SK-N-SH treated with all-trans-retinoic acid at 6 μM for 48 hours (cell line): ENCODE measurements around the gene TESMIN.

Source experiments
- ATAC-seq: fragments of 200-7000 bp; cut with Tn5 transposase; 3 replicates; pipeline ENCODE4 v1.9.1; 2020; ENCODE audit warnings: mild to moderate bottlenecking, moderate library complexity
- ARNTL ChIP-seq: fragments of 450-650 bp; formaldehyde crosslinking; IDR thresholded peaks from 2 replicates; pipeline ENCODE4 v1.5.0; 2020; ENCODE audit warnings: low read depth, mild to moderate bottlenecking, moderate library complexity, borderline replicate concordance
- BACH2 ChIP-seq: fragments of 250-450 bp; sonication (Bioruptor Pico); IDR thresholded peaks from 2 replicates; pipeline ENCODE4 v1.9.0; 2021; ENCODE audit warnings: mild to moderate bottlenecking, borderline replicate concordance
- GLIS3 ChIP-seq: fragments of 250-450 bp; sonication (Bioruptor Pico); IDR thresholded peaks from 2 replicates; pipeline ENCODE4 v1.5.0; 2020; ENCODE audit warnings: mild to moderate bottlenecking, moderate library complexity
- ISL1 ChIP-seq: fragments of 250-450 bp; sonication (Bioruptor Pico); IDR thresholded peaks from 2 replicates; pipeline ENCODE4 v2.1.2; 2022; ENCODE audit warnings: mild to moderate bottlenecking, moderate library complexity
- OSR1 ChIP-seq: fragments of 250-450 bp; sonication (Bioruptor Pico); IDR thresholded peaks from 2 replicates; pipeline ENCODE4 v1.8.0; 2022; ENCODE audit warnings: moderate library complexity, mild to moderate bottlenecking, inconsistent platforms
- PPARA ChIP-seq: fragments of 250-450 bp; sonication (Bioruptor Pico); IDR thresholded peaks from 2 replicates; pipeline ENCODE4 v1.5.0; 2020; ENCODE audit warnings: mild to moderate bottlenecking, borderline replicate concordance
- RARB ChIP-seq: fragments of 250-450 bp; sonication (Bioruptor Pico); IDR thresholded peaks from 2 replicates; pipeline ENCODE4 v1.8.0; 2021; ENCODE audit warnings: mild to moderate bottlenecking, moderate library complexity
- TOX ChIP-seq: fragments of 250-450 bp; sonication (Bioruptor Pico); IDR thresholded peaks from 2 replicates; pipeline ENCODE4 v1.8.0; 2021; ENCODE audit warnings: mild to moderate bottlenecking, moderate library complexity, borderline replicate concordance
- ZC3H10 ChIP-seq: fragments of 250-450 bp; sonication (Bioruptor Pico); IDR thresholded peaks from 2 replicates; pipeline ENCODE4 v1.5.1; 2021; ENCODE audit warnings: mild to moderate bottlenecking, moderate library complexity
- ZFP3 ChIP-seq: fragments of 250-450 bp; sonication (Bioruptor Pico); IDR thresholded peaks from 2 replicates; pipeline ENCODE4 v1.5.0; 2020; ENCODE audit warnings: mild to moderate bottlenecking, moderate library complexity
- ZFP30 ChIP-seq: fragments of 450-650 bp; formaldehyde crosslinking; IDR thresholded peaks from 2 replicates; pipeline ENCODE4 v1.5.0; 2022; ENCODE audit warnings: mild to moderate bottlenecking, moderate library complexity
- ZNF565 ChIP-seq: fragments of 450-650 bp; formaldehyde crosslinking; conservative IDR thresholded peaks from 2 replicates; pipeline ENCODE4 v1.5.0; 2020; ENCODE audit warnings: low read depth, mild to moderate bottlenecking, moderate library complexity
- ZNF70 ChIP-seq: fragments of 450-650 bp; formaldehyde crosslinking; IDR thresholded peaks from 2 replicates; pipeline ENCODE4 v1.5.0; 2020; ENCODE audit warnings: mild to moderate bottlenecking, moderate library complexity
- ZNF8 ChIP-seq: fragments of 450-650 bp; formaldehyde crosslinking; IDR thresholded peaks from 2 replicates; pipeline ENCODE4 v1.5.0; 2020; ENCODE audit warnings: mild to moderate bottlenecking, moderate library complexity
- TF ChIP-seq, protein P1 (sequence below): fragments of 250-450 bp; sonication (Bioruptor Pico); IDR thresholded peaks from 2 replicates; pipeline ENCODE4 v1.5.1; 2021; ENCODE audit warnings: mild to moderate bottlenecking, moderate library complexity
- TF ChIP-seq, protein P2 (sequence below): fragments of 250-450 bp; sonication (Bioruptor Pico); IDR thresholded peaks from 2 replicates; pipeline ENCODE4 v1.8.0; 2020; ENCODE audit warnings: mild to moderate bottlenecking, moderate library complexity, borderline replicate concordance
- TF ChIP-seq, protein P3 (sequence below): fragments of 250-450 bp; sonication (Bioruptor Pico); IDR thresholded peaks from 2 replicates; pipeline ENCODE4 v1.8.0; 2021; ENCODE audit warnings: low read depth, mild to moderate bottlenecking, moderate library complexity, borderline replicate concordance
- TF ChIP-seq, protein P4 (sequence below): fragments of 250-450 bp; sonication (Bioruptor Pico); IDR thresholded peaks from 2 replicates; pipeline ENCODE4 v1.5.0; 2020; ENCODE audit warnings: mild to moderate bottlenecking, moderate library complexity
- TF ChIP-seq, protein P5 (sequence below): fragments of 250-450 bp; sonication (Bioruptor Pico); IDR thresholded peaks from 2 replicates; pipeline ENCODE4 v1.5.1; 2020; ENCODE audit warnings: low read depth, mild to moderate bottlenecking, moderate library complexity

TESMIN gene

DNA sequence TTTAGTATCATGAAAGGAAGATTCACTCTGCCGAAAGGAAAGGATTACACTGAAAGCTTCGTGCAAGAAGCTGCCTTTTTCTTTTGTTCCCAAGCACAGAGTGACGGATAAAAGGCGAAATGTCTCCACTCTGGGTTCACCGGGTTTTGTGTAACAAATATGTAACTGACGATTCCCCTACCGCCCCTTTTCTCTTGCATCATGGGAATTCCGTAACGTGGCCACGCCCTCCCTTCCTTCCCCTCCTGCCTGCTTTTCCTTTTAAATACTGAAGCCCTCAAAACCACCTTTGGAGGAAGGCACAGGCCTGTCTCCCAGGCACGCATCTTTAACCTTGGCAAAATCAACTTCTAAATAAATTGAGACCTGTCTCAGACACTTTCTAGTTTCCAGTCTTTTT, 16.4 kb upstream of the TESMIN start (continued):
- TF ChIP-seq, protein P1, sequence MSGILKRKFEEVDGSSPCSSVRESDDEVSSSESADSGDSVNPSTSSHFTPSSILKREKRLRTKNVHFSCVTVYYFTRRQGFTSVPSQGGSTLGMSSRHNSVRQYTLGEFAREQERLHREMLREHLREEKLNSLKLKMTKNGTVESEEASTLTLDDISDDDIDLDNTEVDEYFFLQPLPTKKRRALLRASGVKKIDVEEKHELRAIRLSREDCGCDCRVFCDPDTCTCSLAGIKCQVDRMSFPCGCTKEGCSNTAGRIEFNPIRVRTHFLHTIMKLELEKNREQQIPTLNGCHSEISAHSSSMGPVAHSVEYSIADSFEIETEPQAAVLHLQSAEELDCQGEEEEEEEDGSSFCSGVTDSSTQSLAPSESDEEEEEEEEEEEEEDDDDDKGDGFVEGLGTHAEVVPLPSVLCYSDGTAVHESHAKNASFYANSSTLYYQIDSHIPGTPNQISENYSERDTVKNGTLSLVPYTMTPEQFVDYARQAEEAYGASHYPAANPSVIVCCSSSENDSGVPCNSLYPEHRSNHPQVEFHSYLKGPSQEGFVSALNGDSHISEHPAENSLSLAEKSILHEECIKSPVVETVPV (CRISPR knock-in tag) = no peak
- TF ChIP-seq, protein P2, sequence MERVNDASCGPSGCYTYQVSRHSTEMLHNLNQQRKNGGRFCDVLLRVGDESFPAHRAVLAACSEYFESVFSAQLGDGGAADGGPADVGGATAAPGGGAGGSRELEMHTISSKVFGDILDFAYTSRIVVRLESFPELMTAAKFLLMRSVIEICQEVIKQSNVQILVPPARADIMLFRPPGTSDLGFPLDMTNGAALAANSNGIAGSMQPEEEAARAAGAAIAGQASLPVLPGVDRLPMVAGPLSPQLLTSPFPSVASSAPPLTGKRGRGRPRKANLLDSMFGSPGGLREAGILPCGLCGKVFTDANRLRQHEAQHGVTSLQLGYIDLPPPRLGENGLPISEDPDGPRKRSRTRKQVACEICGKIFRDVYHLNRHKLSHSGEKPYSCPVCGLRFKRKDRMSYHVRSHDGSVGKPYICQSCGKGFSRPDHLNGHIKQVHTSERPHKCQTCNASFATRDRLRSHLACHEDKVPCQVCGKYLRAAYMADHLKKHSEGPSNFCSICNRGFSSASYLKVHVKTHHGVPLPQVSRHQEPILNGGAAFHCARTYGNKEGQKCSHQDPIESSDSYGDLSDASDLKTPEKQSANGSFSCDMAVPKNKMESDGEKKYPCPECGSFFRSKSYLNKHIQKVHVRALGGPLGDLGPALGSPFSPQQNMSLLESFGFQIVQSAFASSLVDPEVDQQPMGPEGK (CRISPR knock-in tag) = no peak
- TF ChIP-seq BACH2 = no peak
- TF ChIP-seq, all 23 proteins: peak for 0

DNA sequence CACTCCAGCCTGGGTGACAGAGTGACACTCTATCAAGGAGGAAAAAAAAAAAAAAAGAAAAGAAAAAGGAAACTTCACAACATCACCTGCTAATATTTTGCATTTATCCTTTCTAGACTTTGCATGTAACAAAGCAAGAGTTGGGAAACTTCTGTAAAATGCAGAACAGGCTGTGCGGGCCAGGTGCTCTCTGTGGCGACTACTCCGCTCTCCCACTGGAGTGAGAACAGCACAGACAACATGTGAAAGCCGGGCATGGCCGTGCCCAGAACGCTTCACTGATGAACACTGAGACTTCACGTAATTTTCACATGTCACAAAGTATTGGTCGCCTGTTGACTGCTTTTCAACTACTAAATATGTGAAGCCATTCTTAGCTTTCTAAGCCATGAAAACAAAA, 15.5 kb upstream of the TESMIN start:
- ATAC-seq = no peak
- no peak for TF ChIP-seq ZNF8 (CRISPR knock-in tag)
- TF ChIP-seq ISL1 (CRISPR knock-in tag) = no peak
- TF ChIP-seq PPARA (CRISPR knock-in tag) = no peak
- TF ChIP-seq, protein P3, sequence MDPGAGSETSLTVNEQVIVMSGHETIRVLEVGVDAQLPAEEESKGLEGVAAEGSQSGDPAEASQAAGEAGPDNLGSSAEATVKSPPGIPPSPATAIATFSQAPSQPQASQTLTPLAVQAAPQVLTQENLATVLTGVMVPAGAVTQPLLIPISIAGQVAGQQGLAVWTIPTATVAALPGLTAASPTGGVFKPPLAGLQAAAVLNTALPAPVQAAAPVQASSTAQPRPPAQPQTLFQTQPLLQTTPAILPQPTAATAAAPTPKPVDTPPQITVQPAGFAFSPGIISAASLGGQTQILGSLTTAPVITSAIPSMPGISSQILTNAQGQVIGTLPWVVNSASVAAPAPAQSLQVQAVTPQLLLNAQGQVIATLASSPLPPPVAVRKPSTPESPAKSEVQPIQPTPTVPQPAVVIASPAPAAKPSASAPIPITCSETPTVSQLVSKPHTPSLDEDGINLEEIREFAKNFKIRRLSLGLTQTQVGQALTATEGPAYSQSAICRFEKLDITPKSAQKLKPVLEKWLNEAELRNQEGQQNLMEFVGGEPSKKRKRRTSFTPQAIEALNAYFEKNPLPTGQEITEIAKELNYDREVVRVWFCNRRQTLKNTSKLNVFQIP = no peak
- TF ChIP-seq ARNTL = no peak
- TF ChIP-seq RARB (CRISPR knock-in tag) = no peak

DNA sequence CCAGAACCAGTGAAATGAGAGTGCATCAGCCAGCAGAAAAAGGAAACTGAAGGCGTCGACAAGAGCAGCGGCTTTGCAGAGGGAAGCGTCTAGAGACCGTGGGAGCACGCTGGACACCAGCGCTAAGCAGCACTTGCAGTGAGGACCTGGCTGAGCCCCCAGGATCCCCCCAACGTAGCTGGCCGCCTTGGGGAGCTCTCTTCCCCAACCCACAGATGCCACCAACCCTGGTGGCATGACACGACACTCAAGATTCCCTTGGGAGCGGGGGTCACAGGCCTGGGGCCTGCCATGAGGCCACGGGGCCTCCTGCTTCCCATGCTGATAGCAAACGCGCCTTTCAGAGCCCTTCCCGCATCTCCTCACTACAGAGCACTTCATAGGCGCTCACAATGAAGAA, 13.4 kb upstream of the TESMIN start:
- TF ChIP-seq, protein P3 = no peak
- TF ChIP-seq TOX (no peak), GLIS3 (CRISPR knock-in tag) (no peak), ARNTL (no peak), ZNF565 (no peak), ISL1 (CRISPR knock-in tag) (no peak), OSR1 (CRISPR knock-in tag) (no peak), BACH2 (no peak), RARB (CRISPR knock-in tag) (no peak), ZFP3 (no peak), ZNF70 (no peak), ZNF8 (CRISPR knock-in tag) (no peak), ZC3H10 (CRISPR knock-in tag) (no peak), PPARA (CRISPR knock-in tag) (no peak), ZFP30 (CRISPR knock-in tag) (no peak)
- TF ChIP-seq, protein P4, sequence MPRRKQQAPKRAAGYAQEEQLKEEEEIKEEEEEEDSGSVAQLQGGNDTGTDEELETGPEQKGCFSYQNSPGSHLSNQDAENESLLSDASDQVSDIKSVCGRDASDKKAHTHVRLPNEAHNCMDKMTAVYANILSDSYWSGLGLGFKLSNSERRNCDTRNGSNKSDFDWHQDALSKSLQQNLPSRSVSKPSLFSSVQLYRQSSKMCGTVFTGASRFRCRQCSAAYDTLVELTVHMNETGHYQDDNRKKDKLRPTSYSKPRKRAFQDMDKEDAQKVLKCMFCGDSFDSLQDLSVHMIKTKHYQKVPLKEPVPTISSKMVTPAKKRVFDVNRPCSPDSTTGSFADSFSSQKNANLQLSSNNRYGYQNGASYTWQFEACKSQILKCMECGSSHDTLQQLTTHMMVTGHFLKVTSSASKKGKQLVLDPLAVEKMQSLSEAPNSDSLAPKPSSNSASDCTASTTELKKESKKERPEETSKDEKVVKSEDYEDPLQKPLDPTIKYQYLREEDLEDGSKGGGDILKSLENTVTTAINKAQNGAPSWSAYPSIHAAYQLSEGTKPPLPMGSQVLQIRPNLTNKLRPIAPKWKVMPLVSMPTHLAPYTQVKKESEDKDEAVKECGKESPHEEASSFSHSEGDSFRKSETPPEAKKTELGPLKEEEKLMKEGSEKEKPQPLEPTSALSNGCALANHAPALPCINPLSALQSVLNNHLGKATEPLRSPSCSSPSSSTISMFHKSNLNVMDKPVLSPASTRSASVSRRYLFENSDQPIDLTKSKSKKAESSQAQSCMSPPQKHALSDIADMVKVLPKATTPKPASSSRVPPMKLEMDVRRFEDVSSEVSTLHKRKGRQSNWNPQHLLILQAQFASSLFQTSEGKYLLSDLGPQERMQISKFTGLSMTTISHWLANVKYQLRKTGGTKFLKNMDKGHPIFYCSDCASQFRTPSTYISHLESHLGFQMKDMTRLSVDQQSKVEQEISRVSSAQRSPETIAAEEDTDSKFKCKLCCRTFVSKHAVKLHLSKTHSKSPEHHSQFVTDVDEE (CRISPR knock-in tag) = no peak
- TF ChIP-seq, protein P1 (CRISPR knock-in tag) = no peak
- TF ChIP-seq, protein P5, sequence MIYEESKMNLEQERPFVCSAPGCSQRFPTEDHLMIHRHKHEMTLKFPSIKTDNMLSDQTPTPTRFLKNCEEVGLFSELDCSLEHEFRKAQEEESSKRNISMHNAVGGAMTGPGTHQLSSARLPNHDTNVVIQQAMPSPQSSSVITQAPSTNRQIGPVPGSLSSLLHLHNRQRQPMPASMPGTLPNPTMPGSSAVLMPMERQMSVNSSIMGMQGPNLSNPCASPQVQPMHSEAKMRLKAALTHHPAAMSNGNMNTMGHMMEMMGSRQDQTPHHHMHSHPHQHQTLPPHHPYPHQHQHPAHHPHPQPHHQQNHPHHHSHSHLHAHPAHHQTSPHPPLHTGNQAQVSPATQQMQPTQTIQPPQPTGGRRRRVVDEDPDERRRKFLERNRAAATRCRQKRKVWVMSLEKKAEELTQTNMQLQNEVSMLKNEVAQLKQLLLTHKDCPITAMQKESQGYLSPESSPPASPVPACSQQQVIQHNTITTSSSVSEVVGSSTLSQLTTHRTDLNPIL = no peak
- no peak for ATAC-seq
